GM23338 (cell line): ENCODE results near the gene KDM4C. TPM values are rescaled to one million over a fixed set of nuclear protein-coding genes. Genes with fewer than 3 reads are reported as not detected.

Source experiments
- ATAC-seq: fragments of 200-7000 bp; cut with Tn5 transposase; 3 replicates; pipeline ENCODE4 v1.9.1; 2020
- DNase-seq: peaks from one replicate; pipeline ENCODE4 v3.0.0-alpha.2; 2015; ENCODE audit warnings: low spot score
- H2AFZ ChIP-seq: fragments of 200-600 bp; sonication (generic); 2 replicates; pipeline ENCODE4 v1.8.0; 2016; ENCODE audit warnings: antibody characterized with exemption, mild to moderate bottlenecking, moderate library complexity
- H3F3A ChIP-seq: fragments of 200-600 bp; sonication (generic); replicated peaks from 2 replicates; pipeline ENCODE4 v1.8.0; 2017; ENCODE audit warnings: antibody characterized with exemption, mixed run types, low read depth
- H3K27ac ChIP-seq: fragments of 200-600 bp; sonication (generic); 2 replicates; pipeline ENCODE4 v1.6.1; 2016; ENCODE audit warnings: low read depth
- H3K27me3 ChIP-seq: fragments of 200-600 bp; sonication (generic); 2 replicates; pipeline ENCODE4 v1.8.0; 2016; ENCODE audit warnings: mild to moderate bottlenecking, mixed run types, moderate library complexity; ENCODE audit not compliant: insufficient read depth
- H3K36me3 ChIP-seq: fragments of 200-600 bp; sonication (generic); 2 replicates; pipeline ENCODE4 v1.8.0; 2016; ENCODE audit warnings: mild to moderate bottlenecking; ENCODE audit not compliant: insufficient read depth
- H3K4me1 ChIP-seq: fragments of 200-600 bp; sonication (generic); 2 replicates; pipeline ENCODE4 v1.8.0; 2016; ENCODE audit warnings: mild to moderate bottlenecking, moderate library complexity; ENCODE audit not compliant: insufficient read depth
- H3K4me2 ChIP-seq: fragments of 200-600 bp; sonication (generic); 2 replicates; pipeline ENCODE4 v1.7.1; 2017; ENCODE audit warnings: mixed run types
- H3K4me3 ChIP-seq: fragments of 200-600 bp; sonication (generic); 2 replicates; pipeline ENCODE4 v1.6.1; 2016; ENCODE audit warnings: mixed run types
- H3K79me2 ChIP-seq: fragments of 200-600 bp; sonication (generic); replicated peaks from 2 replicates; pipeline ENCODE4 v1.8.0; 2017; ENCODE audit warnings: mild to moderate bottlenecking; ENCODE audit not compliant: insufficient read depth
- H3K9me2 ChIP-seq: fragments of 200-600 bp; sonication (generic); 2 replicates; pipeline ENCODE4 v1.8.0; 2017; ENCODE audit not compliant: insufficient read depth
- H4K20me1 ChIP-seq: fragments of 200-600 bp; sonication (generic); replicated peaks from 2 replicates; pipeline ENCODE4 v1.8.0; 2017; ENCODE audit warnings: mild to moderate bottlenecking; ENCODE audit not compliant: insufficient read depth
- H3K27ac Mint-ChIP-seq: 2 replicates; pipeline ENCODE4 v1.8.0; 2020; ENCODE audit warnings: inconsistent platforms, mild to moderate bottlenecking, moderate library complexity, mixed read lengths
- H3K27me3 Mint-ChIP-seq: 3 replicates; pipeline ENCODE4 v1.8.0; 2022; ENCODE audit warnings: low read depth, mild to moderate bottlenecking, moderate library complexity, mixed read lengths, inconsistent platforms; ENCODE audit not compliant: insufficient read depth, poor library complexity
- H3K36me3 Mint-ChIP-seq: 3 replicates; pipeline ENCODE4 v1.8.0; 2021; ENCODE audit warnings: low read depth, mild to moderate bottlenecking, inconsistent platforms, moderate library complexity, mixed read lengths
- H3K4me1 Mint-ChIP-seq: 3 replicates; pipeline ENCODE4 v1.8.0; 2020; ENCODE audit warnings: mild to moderate bottlenecking, inconsistent platforms, mixed read lengths
- H3K4me3 Mint-ChIP-seq: 3 replicates; pipeline ENCODE4 v1.8.0; 2021; ENCODE audit warnings: moderate library complexity, mild to moderate bottlenecking, inconsistent platforms, mixed read lengths
- H3K9me3 Mint-ChIP-seq: 3 replicates; pipeline ENCODE4 v1.8.0; 2020; ENCODE audit warnings: moderate library complexity, mild to moderate bottlenecking, inconsistent platforms, mixed read lengths
- CTCF ChIP-seq, 2 experiments: fragments of 200-600 bp in 1 of 2; sonication (generic) in 1 of 2; conservative IDR thresholded peaks; 2 replicates each; pipeline versions ENCODE4 v1.5.1 to v1.6.1; 2016 to 2017; ENCODE audit warnings: antibody characterized with exemption in 2 of 2, low read depth in 2 of 2, mild to moderate bottlenecking in 2 of 2, moderate library complexity in 1 of 2
- ETS1 ChIP-seq: IDR thresholded peaks from 2 replicates; pipeline ENCODE4 v1.6.1; 2016; ENCODE audit warnings: antibody characterized with exemption
- EZH2 ChIP-seq: fragments of 200-600 bp; sonication (generic); IDR thresholded peaks from one replicate; pipeline ENCODE4 v1.8.0; 2017; ENCODE audit warnings: antibody characterized with exemption, mild to moderate bottlenecking, low read depth; ENCODE audit not compliant: unreplicated experiment
- EZH2phosphoT487 ChIP-seq: fragments of 200-600 bp; sonication (generic); IDR thresholded peaks from one replicate; pipeline ENCODE4 v1.8.1; 2018; ENCODE audit warnings: antibody characterized with exemption; ENCODE audit not compliant: unreplicated experiment
- JUNB ChIP-seq: IDR thresholded peaks from one replicate; pipeline ENCODE4 v1.6.1; 2016; ENCODE audit warnings: antibody characterized with exemption; ENCODE audit not compliant: unreplicated experiment
- NANOG ChIP-seq: IDR thresholded peaks from 2 replicates; pipeline ENCODE4 v1.6.1; 2016; ENCODE audit warnings: antibody characterized with exemption, borderline replicate concordance
- STAT1 ChIP-seq: IDR thresholded peaks from one replicate; pipeline ENCODE4 v1.6.1; 2016; ENCODE audit warnings: antibody characterized with exemption; ENCODE audit not compliant: unreplicated experiment
- ZNF331 ChIP-seq: fragments of 250-450 bp; sonication (Bioruptor Pico); IDR thresholded peaks from 2 replicates; pipeline ENCODE4 v1.5.0; 2020; ENCODE audit warnings: low read depth, mild to moderate bottlenecking, moderate library complexity
- ZNF462 ChIP-seq: fragments of 250-450 bp; sonication (Bioruptor Pico); IDR thresholded peaks from 2 replicates; pipeline ENCODE4 v1.5.0; 2020; ENCODE audit warnings: mild to moderate bottlenecking, moderate library complexity
- polyA plus RNA-seq: library from polyadenylated mRNA; unstranded; fragments of >200 nt; fragmentation: Nextera tagmentation; extraction: Ambion mirVana; gene quantifications from 2 replicates; pipeline ENCODE4 v1.2.1, GENCODE V29; 2016
- total RNA-seq: library from RNA; depleted of rRNA; stranded (reverse); fragments of >200 nt; shearing (Covaris generic); gene quantifications from 2 replicates; pipeline ENCODE4 v1.2.3, GENCODE V29; 2014

The KDM4C gene
- total and polyA plus RNA-seq, 2 experiments from 2014 or later, result 12.0 to 43.8 TPM

GRCh38 chr9:6984941-6985578 lies 227.3 kb downstream of the KDM4C start:
- H3K4me1 Mint-ChIP-seq, result peaks cover 13% of the 10 kb centered on the region
- Histone ChIP-seq H3K4me3 (no peak overlapping the region), H3K36me3 (peaks cover 11% of the 10 kb centered on the region; the same call in 1 of the 2 replicates), H3K27me3 (no peaks in the 10 kb centered on the region), H4K20me1 (no peaks in the 10 kb centered on the region), H3K4me1 (peaks cover 14% of the 10 kb centered on the region), H3F3A (no peaks in the 10 kb centered on the region), H3K27ac (peak overlapping the region; percentile 68), H3K79me2 (no peaks in the 10 kb centered on the region), H2AFZ (no peak overlapping the region), H3K4me2 (peak overlapping the region; percentile 30; the same call in 1 of the 2 replicates), H3K9me2 (no peaks in the 10 kb centered on the region; the same call in 1 of the 2 replicates)
- H3K9me3 Mint-ChIP-seq, result no peaks in the 10 kb centered on the region
- H3K27me3 Mint-ChIP-seq, result peaks cover 4% of the 10 kb centered on the region
- TF ChIP-seq ETS1 (no peak), EZH2 (no peak), CTCF (conservative IDR thresholded peaks at IDR 0.05; ENCODE audit: low read depth in 2 of 2) (no peak; a peak in 1 of 4 replicates), ZNF462 (CRISPR knock-in tag) (peak; percentile 93), STAT1 (no peak), JUNB (no peak), NANOG (no peak), EZH2phosphoT487 (no peak), ZNF331 (CRISPR knock-in tag) (no peak)
- ATAC-seq, result peak; percentile 98
- H3K36me3 Mint-ChIP-seq, result peaks cover 17% of the 10 kb centered on the region
- peak overlapping the region; percentile 13; the same call in 1 of the 3 replicates for H3K4me3 Mint-ChIP-seq
- DNase-seq, result peak; percentile 84
- H3K27ac Mint-ChIP-seq, result peak overlapping the region; percentile 82
